HepG2 (cell line): ENCODE data around the gene AZU1. TPM values are rescaled to one million over a fixed set of nuclear protein-coding genes. Genes with fewer than 3 reads are reported as not detected.

Experiments
- ARID2 ChIP-seq: sonication (generic); formaldehyde crosslinking; IDR thresholded peaks from 2 replicates; pipeline ENCODE4 v1.8.1; 2022; ENCODE audit warnings: mild to moderate bottlenecking, missing genetic modification reagents, borderline replicate concordance
- EZH2 ChIP-seq: conservative IDR thresholded peaks from 2 replicates; pipeline ENCODE4 v1.6.1; 2012; ENCODE audit warnings: mild to moderate bottlenecking, low read depth, low read length, moderate library complexity
- GABPB1 ChIP-seq: IDR thresholded peaks from 2 replicates; pipeline ENCODE4 v1.6.1; 2016; ENCODE audit warnings: mild to moderate bottlenecking, missing genetic modification reagents, moderate library complexity, missing compliant biosample characterization
- HNRNPL ChIP-seq: fragments of 200-400 bp; formaldehyde crosslinking; IDR thresholded peaks from 2 replicates; pipeline ENCODE4 v1.6.1; 2017; ENCODE audit warnings: mild to moderate bottlenecking, low read depth, low read length
- IRF9 ChIP-seq: sonication (generic); formaldehyde crosslinking; IDR thresholded peaks from 2 replicates; pipeline ENCODE4 v1.8.0; 2022; ENCODE audit warnings: missing genetic modification reagents, mild to moderate bottlenecking, borderline replicate concordance
- SMAD1 ChIP-seq: sonication (generic); formaldehyde crosslinking; IDR thresholded peaks from 2 replicates; pipeline ENCODE4 v1.4.0; 2020; ENCODE audit warnings: missing genetic modification reagents, low read depth, mild to moderate bottlenecking, borderline replicate concordance
- TEF ChIP-seq: sonication (generic); formaldehyde crosslinking; IDR thresholded peaks from 2 replicates; pipeline ENCODE4 v1.5.0; 2020; ENCODE audit warnings: missing genetic modification reagents
- THAP8 ChIP-seq: sonication (generic); formaldehyde crosslinking; IDR thresholded peaks from 2 replicates; pipeline ENCODE4 v1.5.1; 2020; ENCODE audit warnings: missing genetic modification reagents, mild to moderate bottlenecking, borderline replicate concordance
- ZFP37 ChIP-seq: sonication (generic); formaldehyde crosslinking; IDR thresholded peaks from 2 replicates; pipeline ENCODE4 v1.4.0; 2020; ENCODE audit warnings: missing genetic modification reagents, borderline replicate concordance
- ZNF367 ChIP-seq: sonication (generic); formaldehyde crosslinking; IDR thresholded peaks from 2 replicates; pipeline ENCODE4 v1.4.0; 2020; ENCODE audit warnings: missing genetic modification reagents, borderline replicate concordance
- ZNF496 ChIP-seq: sonication (generic); formaldehyde crosslinking; IDR thresholded peaks from 2 replicates; pipeline ENCODE4 v1.8.1; 2023; ENCODE audit warnings: mild to moderate bottlenecking, moderate library complexity, missing genetic modification reagents; ENCODE audit not compliant: insufficient replicate concordance
- polyA plus RNA-seq, 8 experiments: library from polyadenylated mRNA; depleted of rRNA in 3 of 8; stranded (reverse) in 7 of 8; unstranded in 1 of 8; fragments of >200 nt; fragmentation: Illumina TruSeq in 4 of 8; extraction: Trizol in 4 of 8; gene quantifications; 2 replicates each; pipeline versions ENCODE4 v1.2.1 to v1.2.3, GENCODE V29; 2011 to 2016; ENCODE audit warnings: low read depth in 4 of 8, missing spikeins in 1 of 8, mixed read lengths in 1 of 8; ENCODE audit not compliant: insufficient read depth in 1 of 8
- total RNA-seq, 5 experiments: library from RNA; depleted of rRNA; stranded (reverse); fragments of >200 nt; fragmentation: Illumina TruSeq; extraction: Trizol; gene quantifications; 2 replicates each; pipeline ENCODE4 v1.2.3, GENCODE V29; 2016; ENCODE audit warnings: low read depth in 1 of 5
- TF ChIP-seq, protein P1 (sequence below): sonication (generic); formaldehyde crosslinking; IDR thresholded peaks from 2 replicates; pipeline ENCODE4 v1.4.0; 2020; ENCODE audit warnings: missing genetic modification reagents, borderline replicate concordance
- TF ChIP-seq, protein P2 (sequence below): sonication (generic); formaldehyde crosslinking; IDR thresholded peaks from 2 replicates; pipeline ENCODE4 v1.5.1; 2020; ENCODE audit warnings: mild to moderate bottlenecking, missing genetic modification reagents, moderate library complexity
- TF ChIP-seq, protein P3 (sequence below): sonication (generic); formaldehyde crosslinking; IDR thresholded peaks from 2 replicates; pipeline ENCODE4 v1.4.0; 2020; ENCODE audit warnings: missing genetic modification reagents

AZU1 gene
- total and polyA plus RNA-seq, 2 of the 13 experiments (the other 11 are each of a cell fraction or from before 2014, with no cell fraction given): not detected

DNA sequence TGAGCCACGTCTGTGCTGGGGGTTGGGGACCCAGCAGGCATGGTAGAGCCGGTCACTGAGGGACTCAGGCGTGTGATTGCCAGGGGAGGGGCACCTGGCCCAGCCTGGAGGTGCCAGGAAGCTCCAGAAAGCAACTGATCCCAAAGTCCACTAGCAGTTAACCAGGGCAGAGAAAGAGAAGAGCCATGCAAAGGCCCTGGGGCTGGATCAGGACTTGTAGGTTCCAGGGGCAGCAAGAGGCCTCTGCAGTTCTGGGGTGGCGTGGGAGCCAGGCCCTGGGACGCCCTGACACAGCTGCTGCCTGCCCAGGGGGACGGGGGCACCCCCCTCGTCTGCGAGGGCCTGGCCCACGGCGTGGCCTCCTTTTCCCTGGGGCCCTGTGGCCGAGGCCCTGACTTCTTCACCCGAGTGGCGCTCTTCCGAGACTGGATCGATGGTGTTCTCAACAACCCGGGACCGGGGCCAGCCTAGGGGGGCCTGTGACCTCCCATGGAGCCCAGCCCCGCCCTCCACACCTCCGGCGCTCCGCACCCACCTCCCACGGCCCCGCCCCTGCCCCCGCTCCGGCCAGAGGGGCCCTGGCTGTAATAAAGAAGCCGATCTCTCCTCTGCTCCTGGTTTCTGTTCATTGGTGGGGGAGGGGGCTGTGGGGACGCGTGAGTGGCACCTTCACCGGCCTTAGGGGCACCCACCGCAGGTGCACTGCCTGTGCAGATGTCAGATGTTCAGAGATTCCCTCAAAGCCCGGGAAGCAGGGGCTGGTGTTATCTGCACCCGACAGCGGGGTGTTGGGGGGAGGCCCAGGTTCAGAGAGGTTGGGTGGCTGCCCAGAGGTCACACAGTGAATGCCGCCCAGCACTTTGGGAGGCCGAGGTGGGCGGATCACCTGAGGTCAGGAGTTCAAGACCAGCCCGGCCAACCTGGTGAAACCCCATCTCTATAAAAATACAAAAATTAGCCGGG is 4.1 kb downstream of the AZU1 start (continued):
- TF ChIP-seq ARID2: no peak
- peak; percentile 82 for TF ChIP-seq EZH2
- TF ChIP-seq ZFP37 (CRISPR knock-in tag): no peak
- TF ChIP-seq ZNF496 (CRISPR knock-in tag): no peak
- TF ChIP-seq ZNF367 (CRISPR knock-in tag): no peak
- no peak for TF ChIP-seq THAP8 (CRISPR knock-in tag)
- no peak for TF ChIP-seq IRF9 (CRISPR knock-in tag)
- peak; percentile 24; the same call in 1 of the 2 replicates for TF ChIP-seq GABPB1 (CRISPR knock-in tag)
- TF ChIP-seq, protein P1, sequence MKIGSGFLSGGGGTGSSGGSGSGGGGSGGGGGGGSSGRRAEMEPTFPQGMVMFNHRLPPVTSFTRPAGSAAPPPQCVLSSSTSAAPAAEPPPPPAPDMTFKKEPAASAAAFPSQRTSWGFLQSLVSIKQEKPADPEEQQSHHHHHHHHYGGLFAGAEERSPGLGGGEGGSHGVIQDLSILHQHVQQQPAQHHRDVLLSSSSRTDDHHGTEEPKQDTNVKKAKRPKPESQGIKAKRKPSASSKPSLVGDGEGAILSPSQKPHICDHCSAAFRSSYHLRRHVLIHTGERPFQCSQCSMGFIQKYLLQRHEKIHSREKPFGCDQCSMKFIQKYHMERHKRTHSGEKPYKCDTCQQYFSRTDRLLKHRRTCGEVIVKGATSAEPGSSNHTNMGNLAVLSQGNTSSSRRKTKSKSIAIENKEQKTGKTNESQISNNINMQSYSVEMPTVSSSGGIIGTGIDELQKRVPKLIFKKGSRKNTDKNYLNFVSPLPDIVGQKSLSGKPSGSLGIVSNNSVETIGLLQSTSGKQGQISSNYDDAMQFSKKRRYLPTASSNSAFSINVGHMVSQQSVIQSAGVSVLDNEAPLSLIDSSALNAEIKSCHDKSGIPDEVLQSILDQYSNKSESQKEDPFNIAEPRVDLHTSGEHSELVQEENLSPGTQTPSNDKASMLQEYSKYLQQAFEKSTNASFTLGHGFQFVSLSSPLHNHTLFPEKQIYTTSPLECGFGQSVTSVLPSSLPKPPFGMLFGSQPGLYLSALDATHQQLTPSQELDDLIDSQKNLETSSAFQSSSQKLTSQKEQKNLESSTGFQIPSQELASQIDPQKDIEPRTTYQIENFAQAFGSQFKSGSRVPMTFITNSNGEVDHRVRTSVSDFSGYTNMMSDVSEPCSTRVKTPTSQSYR (CRISPR knock-in tag): peak; percentile 41; the same call in 1 of the 2 replicates
- TF ChIP-seq, protein P2, sequence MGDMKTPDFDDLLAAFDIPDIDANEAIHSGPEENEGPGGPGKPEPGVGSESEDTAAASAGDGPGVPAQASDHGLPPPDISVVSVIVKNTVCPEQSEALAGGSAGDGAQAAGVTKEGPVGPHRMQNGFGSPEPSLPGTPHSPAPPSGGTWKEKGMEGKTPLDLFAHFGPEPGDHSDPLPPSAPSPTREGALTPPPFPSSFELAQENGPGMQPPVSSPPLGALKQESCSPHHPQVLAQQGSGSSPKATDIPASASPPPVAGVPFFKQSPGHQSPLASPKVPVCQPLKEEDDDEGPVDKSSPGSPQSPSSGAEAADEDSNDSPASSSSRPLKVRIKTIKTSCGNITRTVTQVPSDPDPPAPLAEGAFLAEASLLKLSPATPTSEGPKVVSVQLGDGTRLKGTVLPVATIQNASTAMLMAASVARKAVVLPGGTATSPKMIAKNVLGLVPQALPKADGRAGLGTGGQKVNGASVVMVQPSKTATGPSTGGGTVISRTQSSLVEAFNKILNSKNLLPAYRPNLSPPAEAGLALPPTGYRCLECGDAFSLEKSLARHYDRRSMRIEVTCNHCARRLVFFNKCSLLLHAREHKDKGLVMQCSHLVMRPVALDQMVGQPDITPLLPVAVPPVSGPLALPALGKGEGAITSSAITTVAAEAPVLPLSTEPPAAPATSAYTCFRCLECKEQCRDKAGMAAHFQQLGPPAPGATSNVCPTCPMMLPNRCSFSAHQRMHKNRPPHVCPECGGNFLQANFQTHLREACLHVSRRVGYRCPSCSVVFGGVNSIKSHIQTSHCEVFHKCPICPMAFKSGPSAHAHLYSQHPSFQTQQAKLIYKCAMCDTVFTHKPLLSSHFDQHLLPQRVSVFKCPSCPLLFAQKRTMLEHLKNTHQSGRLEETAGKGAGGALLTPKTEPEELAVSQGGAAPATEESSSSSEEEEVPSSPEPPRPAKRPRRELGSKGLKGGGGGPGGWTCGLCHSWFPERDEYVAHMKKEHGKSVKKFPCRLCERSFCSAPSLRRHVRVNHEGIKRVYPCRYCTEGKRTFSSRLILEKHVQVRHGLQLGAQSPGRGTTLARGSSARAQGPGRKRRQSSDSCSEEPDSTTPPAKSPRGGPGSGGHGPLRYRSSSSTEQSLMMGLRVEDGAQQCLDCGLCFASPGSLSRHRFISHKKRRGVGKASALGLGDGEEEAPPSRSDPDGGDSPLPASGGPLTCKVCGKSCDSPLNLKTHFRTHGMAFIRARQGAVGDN (CRISPR knock-in tag): peak; percentile 25; the same call in 1 of the 2 replicates
- no peak for TF ChIP-seq SMAD1 (CRISPR knock-in tag)
- no peak for TF ChIP-seq HNRNPL
- TF ChIP-seq TEF (CRISPR knock-in tag): no peak
- TF ChIP-seq, protein P3, sequence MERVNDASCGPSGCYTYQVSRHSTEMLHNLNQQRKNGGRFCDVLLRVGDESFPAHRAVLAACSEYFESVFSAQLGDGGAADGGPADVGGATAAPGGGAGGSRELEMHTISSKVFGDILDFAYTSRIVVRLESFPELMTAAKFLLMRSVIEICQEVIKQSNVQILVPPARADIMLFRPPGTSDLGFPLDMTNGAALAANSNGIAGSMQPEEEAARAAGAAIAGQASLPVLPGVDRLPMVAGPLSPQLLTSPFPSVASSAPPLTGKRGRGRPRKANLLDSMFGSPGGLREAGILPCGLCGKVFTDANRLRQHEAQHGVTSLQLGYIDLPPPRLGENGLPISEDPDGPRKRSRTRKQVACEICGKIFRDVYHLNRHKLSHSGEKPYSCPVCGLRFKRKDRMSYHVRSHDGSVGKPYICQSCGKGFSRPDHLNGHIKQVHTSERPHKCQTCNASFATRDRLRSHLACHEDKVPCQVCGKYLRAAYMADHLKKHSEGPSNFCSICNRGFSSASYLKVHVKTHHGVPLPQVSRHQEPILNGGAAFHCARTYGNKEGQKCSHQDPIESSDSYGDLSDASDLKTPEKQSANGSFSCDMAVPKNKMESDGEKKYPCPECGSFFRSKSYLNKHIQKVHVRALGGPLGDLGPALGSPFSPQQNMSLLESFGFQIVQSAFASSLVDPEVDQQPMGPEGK (CRISPR knock-in tag): peak; percentile 46; the same call in 1 of the 2 replicates
